A549 treated with AZD2906 at 1 μM for 4 hours (cell line): Measurements from ENCODE around the gene FAM83D. TPM values are rescaled to one million over a fixed set of nuclear protein-coding genes. Genes with fewer than 3 reads are reported as not detected.

ENCODE experiments used
- total RNA-seq: library from RNA; stranded (reverse); fragments of 200-300 nt; extraction: Qiagen RNA extraction; gene quantifications from 5 replicates; pipeline ENCODE4 v1.2.3, GENCODE V29; 2022

FAM83D gene
- 57.5 to 70.7 TPM (median 65.5 TPM) in 5 replicates for total RNA-seq

DNA sequence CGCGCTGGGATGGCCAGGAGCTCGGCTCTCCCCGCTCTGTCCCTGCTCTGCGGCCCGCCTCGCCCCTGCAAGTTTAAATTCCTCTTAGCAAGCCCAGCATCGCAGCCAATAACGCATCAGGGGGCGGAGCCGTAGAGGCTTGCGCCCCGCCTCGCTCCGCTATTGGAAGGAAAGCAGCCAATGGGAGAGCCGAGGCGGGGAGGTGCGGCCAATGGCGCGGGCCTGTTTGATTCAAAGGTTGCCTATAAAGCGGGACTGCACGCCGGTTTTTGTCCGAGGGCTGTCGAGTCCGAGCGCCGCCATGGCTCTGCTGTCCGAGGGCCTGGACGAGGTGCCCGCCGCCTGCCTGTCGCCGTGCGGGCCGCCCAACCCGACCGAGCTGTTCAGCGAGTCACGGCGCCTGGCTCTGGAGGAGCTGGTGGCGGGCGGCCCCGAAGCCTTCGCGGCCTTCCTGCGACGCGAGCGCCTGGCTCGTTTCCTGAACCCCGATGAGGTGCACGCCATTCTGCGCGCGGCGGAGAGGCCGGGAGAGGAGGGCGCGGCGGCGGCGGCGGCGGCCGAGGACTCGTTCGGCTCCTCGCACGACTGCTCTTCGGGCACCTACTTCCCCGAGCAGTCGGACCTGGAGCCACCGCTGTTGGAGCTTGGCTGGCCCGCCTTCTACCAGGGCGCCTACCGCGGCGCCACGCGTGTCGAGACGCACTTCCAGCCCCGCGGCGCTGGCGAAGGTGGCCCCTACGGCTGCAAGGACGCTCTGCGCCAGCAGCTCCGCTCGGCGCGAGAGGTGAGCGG lies at the start of gene FAM83D:
FAM83D (plus strand) TSS at position 276 of the 792 bp plus-strand sequence; CDS start at position 302, 26 bp downstream.

GRCh38 chr20:38962044-38962927 lies 36.1 kb downstream of the FAM83D start, which contains the start of gene DHX35:
Gene DHX35, plus strand, starts transcription at chr20:38962344. Its CDS starts 24 bp downstream, at chr20:38962368.

Other genes with a start within 250 kb of the FAM83D start
- gene SLC32A1, start 201.9 kb upstream of the FAM83D start, total RNA-seq: not detected in 5 replicates
- 8.7 to 10.7 TPM (median 9.6 TPM) in 5 replicates for gene ACTR5, start 178.0 kb upstream of the FAM83D start, total RNA-seq
- 0.08 to 0.17 TPM (median 0.15 TPM) in 5 replicates for gene PPP1R16B, start 120.7 kb upstream of the FAM83D start, total RNA-seq
- 7.1 to 7.9 TPM (median 7.7 TPM) in 5 replicates for gene DHX35, start 35.9 kb downstream of the FAM83D start, total RNA-seq